Prostate gland (tissue), 2 donors: Measurements from ENCODE around the gene SUGCT. TPM values are rescaled to one million over a fixed set of nuclear protein-coding genes. Genes with fewer than 3 reads are reported as not detected.
A peak's percentile ranks its signal among the peaks of the same experiment; 100 is the strongest.

ENCODE experiments used
- DNase-seq: peaks from one replicate; pipeline ENCODE4 v3.0.0-alpha.2; 2019; ENCODE audit warnings: low spot score
- H3K27ac ChIP-seq, 2 donors: fragments of 200-600 bp; sonication (generic); 2 replicates each; pipeline ENCODE4 v1.5.1; 2017 to 2019
- H3K27me3 ChIP-seq: fragments of 200-600 bp; sonication (generic); replicated peaks from 2 replicates; pipeline ENCODE4 v1.5.1; 2019; ENCODE audit not compliant: insufficient read depth
- H3K36me3 ChIP-seq, 2 donors: fragments of 200-600 bp; sonication (generic); 1 replicate in 1 of 2; 2 replicates in 1 of 2; pipeline versions ENCODE4 v1.5.1 to v1.8.1; 2017 to 2019
- H3K4me1 ChIP-seq: fragments of 200-600 bp; sonication (generic); replicated peaks from 2 replicates; pipeline ENCODE4 v1.5.1; 2019
- H3K4me3 ChIP-seq, 2 donors: fragments of 200-600 bp; sonication (generic); 2 replicates each; pipeline ENCODE4 v1.5.1; 2017 to 2019
- H3K9me3 ChIP-seq: fragments of 200-600 bp; sonication (generic); 2 replicates; pipeline ENCODE4 v1.5.1; 2017
- POLR2A ChIP-seq: fragments of 450-650 bp; IDR thresholded peaks from one replicate; pipeline ENCODE4 v1.6.1; 2016; ENCODE audit warnings: antibody characterized with exemption, mild to moderate bottlenecking
- POLR2AphosphoS5 ChIP-seq: sonication (generic); formaldehyde crosslinking; IDR thresholded peaks from one replicate; pipeline ENCODE4 v1.6.1; 2017; ENCODE audit warnings: antibody characterized with exemption
- WGBS: methylation state at CpG from one replicate; pipeline ENCODE4 v1.1.5; 2018; 5-methylcytosine and 5-hydroxymethylcytosine counted together
- intact Hi-C: fragments of 100-400 bp; cut with DNase I; formaldehyde crosslinking; loops from one replicate; pipeline ENCODE4 v1.14.2; 2022
- total RNA-seq, 2 donors: library from RNA; depleted of rRNA; stranded (reverse); fragments of >200 nt; gene quantifications; one replicate each; pipeline ENCODE4 v1.1.0, GENCODE V29; 2016
- TF ChIP-seq, protein P1 (sequence below), 4 experiments: fragments of 200-600 bp in 2 of 4; fragments of 450-650 bp in 2 of 4; sonication (generic) in 2 of 4; IDR thresholded peaks; 1 replicate in 3 of 4; 2 replicates in 1 of 4; pipeline ENCODE4 v1.5.1; 2016 to 2019; ENCODE audit warnings: antibody characterized with exemption in 4 of 4, mild to moderate bottlenecking in 2 of 4, moderate library complexity in 2 of 4

SUGCT gene
- total RNA-seq, 2 donors from 2014 or later, result 2.2 to 3.2 TPM

DNA sequence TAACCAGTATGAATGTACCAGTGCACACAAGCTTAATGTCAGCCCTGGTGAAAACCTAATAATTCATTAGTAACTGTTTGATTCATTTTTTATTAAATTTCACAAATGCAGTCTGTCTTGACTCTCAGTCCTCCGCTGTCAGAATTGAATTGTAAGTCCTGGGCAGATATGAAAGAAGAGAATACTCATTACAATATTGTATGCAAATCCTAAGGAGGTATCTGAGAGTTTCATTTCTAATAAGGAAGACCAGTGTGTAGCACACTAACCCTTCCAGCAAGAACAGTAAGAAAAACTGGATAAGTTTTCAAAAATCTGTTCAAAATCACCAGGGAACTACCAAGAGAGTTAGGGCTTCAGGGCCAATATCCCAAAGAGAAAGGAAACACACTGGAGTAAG, 652.1 kb downstream of the SUGCT start:
- intact Hi-C loops, result no loop called here
- H3K27me3 ChIP-seq, result no peaks in the 10 kb centered on the region
- no peaks in the 10 kb centered on the region for H3K4me1 ChIP-seq
- H3K4me3 ChIP-seq, result no peak overlapping the region
- no peaks in the 10 kb centered on the region for H3K36me3 ChIP-seq
- no peak overlapping the region for H3K27ac ChIP-seq
- WGBS, result 96% methylated on average over 1 of the region's 1 CpG
- H3K9me3 ChIP-seq, result no peaks in the 10 kb centered on the region
- no peak for DNase-seq
- TF ChIP-seq POLR2AphosphoS5 (no peak), POLR2A (no peak)
- TF ChIP-seq, protein P1, sequence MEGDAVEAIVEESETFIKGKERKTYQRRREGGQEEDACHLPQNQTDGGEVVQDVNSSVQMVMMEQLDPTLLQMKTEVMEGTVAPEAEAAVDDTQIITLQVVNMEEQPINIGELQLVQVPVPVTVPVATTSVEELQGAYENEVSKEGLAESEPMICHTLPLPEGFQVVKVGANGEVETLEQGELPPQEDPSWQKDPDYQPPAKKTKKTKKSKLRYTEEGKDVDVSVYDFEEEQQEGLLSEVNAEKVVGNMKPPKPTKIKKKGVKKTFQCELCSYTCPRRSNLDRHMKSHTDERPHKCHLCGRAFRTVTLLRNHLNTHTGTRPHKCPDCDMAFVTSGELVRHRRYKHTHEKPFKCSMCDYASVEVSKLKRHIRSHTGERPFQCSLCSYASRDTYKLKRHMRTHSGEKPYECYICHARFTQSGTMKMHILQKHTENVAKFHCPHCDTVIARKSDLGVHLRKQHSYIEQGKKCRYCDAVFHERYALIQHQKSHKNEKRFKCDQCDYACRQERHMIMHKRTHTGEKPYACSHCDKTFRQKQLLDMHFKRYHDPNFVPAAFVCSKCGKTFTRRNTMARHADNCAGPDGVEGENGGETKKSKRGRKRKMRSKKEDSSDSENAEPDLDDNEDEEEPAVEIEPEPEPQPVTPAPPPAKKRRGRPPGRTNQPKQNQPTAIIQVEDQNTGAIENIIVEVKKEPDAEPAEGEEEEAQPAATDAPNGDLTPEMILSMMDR (IDR thresholded peaks at IDR 0.05), result no peak

- H3K27ac ChIP-seq, result no peak overlapping the region
- TF ChIP-seq, protein P1 (IDR thresholded peaks at IDR 0.05), result no peak
- TF ChIP-seq POLR2AphosphoS5 (no peak), POLR2A (no peak)
- 86% methylated on average over 3 of the region's 3 CpGs for WGBS
- no peaks in the 10 kb centered on the region for H3K27me3 ChIP-seq
- intact Hi-C loops, result no loop called here
- no peaks in the 10 kb centered on the region for H3K4me1 ChIP-seq
- H3K4me3 ChIP-seq, result no peak overlapping the region
- H3K36me3 ChIP-seq, result no peaks in the 10 kb centered on the region
- no peak for DNase-seq
- no peaks in the 10 kb centered on the region for H3K9me3 ChIP-seq
Observed at GRCh38 chr7:40793132-40793531, 658.3 kb downstream of the SUGCT start.

GRCh38 chr7:40795607-40796006, 660.8 kb downstream of the SUGCT start:
- no peak for DNase-seq
- TF ChIP-seq POLR2A (no peak), POLR2AphosphoS5 (peak; percentile 13)
- Histone ChIP-seq H3K9me3 (no peaks in the 10 kb centered on the region), H3K27me3 (no peaks in the 10 kb centered on the region), H3K36me3 (no peaks in the 10 kb centered on the region), H3K4me3 (no peak overlapping the region), H3K4me1 (no peaks in the 10 kb centered on the region), H3K27ac (no peak overlapping the region)
- intact Hi-C loops, result no loop called here
- 14% methylated on average over 1 of the region's 1 CpG for WGBS

- intact Hi-C loops, result no loop called here
- Histone ChIP-seq H3K9me3 (no peaks in the 10 kb centered on the region), H3K4me1 (no peaks in the 10 kb centered on the region), H3K4me3 (no peak overlapping the region), H3K27ac (no peak overlapping the region), H3K27me3 (no peaks in the 10 kb centered on the region), H3K36me3 (no peaks in the 10 kb centered on the region)
- 91% methylated on average over 1 of the region's 1 CpG for WGBS
- no peak for TF ChIP-seq POLR2AphosphoS5
- no peak for DNase-seq
Observed at GRCh38 chr7:40796723-40797122, 661.9 kb downstream of the SUGCT start.

- no peaks in the 10 kb centered on the region for H3K4me1 ChIP-seq
- TF ChIP-seq POLR2AphosphoS5, result no peak
- TF ChIP-seq, protein P1 (IDR thresholded peaks at IDR 0.05), result no peak
- no peak for TF ChIP-seq POLR2A
- no peaks in the 10 kb centered on the region for H3K27me3 ChIP-seq
- H3K4me3 ChIP-seq, result no peak overlapping the region
- H3K27ac ChIP-seq, result no peak overlapping the region
- no peaks in the 10 kb centered on the region for H3K9me3 ChIP-seq
- no peaks in the 10 kb centered on the region for H3K36me3 ChIP-seq
- DNase-seq, result no peak
- WGBS, result 98% methylated on average over 2 of the region's 2 CpGs
- intact Hi-C loops, result no loop called here
Observed at GRCh38 chr7:40798613-40799012, 663.8 kb downstream of the SUGCT start.

GRCh38 chr7:40799493-40800403, 664.9 kb downstream of the SUGCT start:
- Histone ChIP-seq H3K27me3 (no peaks in the 10 kb centered on the region), H3K4me3 (no peak overlapping the region), H3K9me3 (no peaks in the 10 kb centered on the region), H3K4me1 (no peaks in the 10 kb centered on the region), H3K27ac (no peak overlapping the region), H3K36me3 (no peaks in the 10 kb centered on the region)
- TF ChIP-seq POLR2A (no peak), POLR2AphosphoS5 (no peak)
- TF ChIP-seq, protein P1 (IDR thresholded peaks at IDR 0.05), result no peak
- WGBS, result 69% methylated on average over 8 of the region's 8 CpGs
- intact Hi-C loops, result no loop called here
- DNase-seq, result no peak
